Kidney (tissue), 14 donors: ENCODE measurements around the gene SMC1B. TPM values are rescaled to one million over a fixed set of nuclear protein-coding genes. Genes with fewer than 3 reads are reported as not detected.

Experiments
- DNase-seq, 5 donors: peaks; one replicate each; pipeline ENCODE4 v3.0.0-alpha.2; 2013 to 2020
- FAIRE-seq: peaks from 2 replicates; lab custom pipeline; 2012; peaks lifted over from hg19 to GRCh38; lab: Jason Lieb, UNC
- H3K27ac ChIP-seq, 2 donors: one replicate each; pipeline ENCODE4 v1.7.0; 2013; ENCODE audit warnings: low read depth in 2 of 2, low read length in 2 of 2, inconsistent platforms in 1 of 2
- H3K27me3 ChIP-seq: one replicate; pipeline ENCODE4 v1.7.1; 2013; ENCODE audit warnings: low read length, inconsistent platforms; ENCODE audit not compliant: control insufficient read depth, insufficient read depth
- H3K36me3 ChIP-seq, 3 donors: one replicate each; pipeline versions ENCODE4 v1.7.0 to v1.7.1; 2013; ENCODE audit warnings: low read length in 3 of 3, control low read depth in 1 of 3, inconsistent platforms in 1 of 3; ENCODE audit not compliant: insufficient read depth in 3 of 3, control insufficient read depth in 2 of 3
- H3K4me1 ChIP-seq, 3 donors: one replicate each; pipeline versions ENCODE4 v1.7.0 to v1.7.1; 2013; ENCODE audit warnings: low read length in 3 of 3, inconsistent platforms in 1 of 3, low read depth in 1 of 3; ENCODE audit not compliant: control insufficient read depth in 2 of 3, insufficient read depth in 2 of 3
- H3K4me3 ChIP-seq, 3 donors: one replicate each; pipeline versions ENCODE4 v1.7.0 to v1.8.1; 2013; ENCODE audit warnings: low read length in 3 of 3, control low read depth in 1 of 3, inconsistent platforms in 1 of 3
- H3K9ac ChIP-seq, 3 donors: one replicate each; pipeline versions ENCODE4 v1.7.0 to v1.7.1; 2013; ENCODE audit warnings: low read length in 3 of 3, control low read depth in 1 of 3, inconsistent platforms in 1 of 3
- H3K9me3 ChIP-seq, 3 donors: one replicate each; pipeline versions ENCODE4 v1.7.0 to v1.7.1; 2013; ENCODE audit warnings: low read length in 3 of 3, control low read depth in 1 of 3, inconsistent platforms in 1 of 3; ENCODE audit not compliant: control insufficient read depth in 2 of 3, insufficient read depth in 1 of 3
- intact Hi-C: fragments of 100-400 bp; cut with DNase I; formaldehyde crosslinking; loops from one replicate; pipeline ENCODE4 v1.11.1; 2022
- polyA plus RNA-seq: library from polyadenylated mRNA; stranded (reverse); fragments of 350-450 nt; fragmentation: Illumina TruSeq; extraction: RNeasy Lipid Tissue Mini Kit (QIAGEN cat#74804); gene quantifications from one replicate; pipeline ENCODE4 v1.2.3, GENCODE V29; 2014; ENCODE audit warnings: low read depth, low replicate concordance; ENCODE audit not compliant: insufficient read depth
- total RNA-seq: library from RNA; stranded (reverse); fragmentation: NEBNext Ultra II Directional; extraction: Animal tissue kit (Norgen Biotek cat#: 25700); gene quantifications from one replicate; pipeline ENCODE4 v1.2.1, GENCODE V29; 2021
- TF ChIP-seq, protein P1 (sequence below): IDR thresholded peaks from 3 replicates; pipeline ENCODE4 v1.5.1; 2012; ENCODE audit warnings: mild to moderate bottlenecking, moderate library complexity, borderline replicate concordance; ENCODE audit not compliant: insufficient read depth; ENCODE audit errors: extremely low read depth
- donor health status: control.
- donor health status: control.
- donor health status: control.
- donor health status: control.
- donor health status: control.
- donor health status: DM: yes; HTN: yes; CAD: no.
- donor health status: Normal renal cell carcinoma (clear cell type).

Gene SMC1B
- total and polyA plus RNA-seq, 2 donors from 2014 or later, result not detected

DNA sequence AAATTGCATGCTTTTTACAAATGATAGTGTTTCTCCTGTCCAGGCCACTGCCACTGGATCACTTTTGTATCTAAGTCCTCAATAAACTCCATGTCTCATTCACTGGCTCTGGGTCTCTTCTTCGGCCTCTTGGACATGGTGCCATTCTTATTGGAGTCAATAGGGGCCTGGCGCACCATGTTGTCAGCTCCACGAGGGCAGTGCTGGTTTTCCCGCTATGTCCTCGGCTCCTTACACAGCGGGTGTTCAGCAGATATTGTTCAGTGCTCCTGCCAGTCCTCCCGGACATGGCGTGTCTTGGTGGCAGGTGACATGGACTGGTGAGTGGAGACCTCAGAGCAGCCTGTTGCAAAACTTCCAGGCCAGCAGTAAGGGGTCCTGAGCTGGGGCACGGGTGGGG is 107.3 kb downstream of the SMC1B start:
- DNase-seq, result no peak
- no peak for FAIRE-seq
- H3K9ac ChIP-seq, result no peak overlapping the region
- H3K4me3 ChIP-seq, result no peak overlapping the region
- peaks cover 0 to 8% (median 7%) of the 10 kb centered on the region in 3 donors for H3K4me1 ChIP-seq
- no peaks in the 10 kb centered on the region for H3K36me3 ChIP-seq
- H3K27ac ChIP-seq, result no peak overlapping the region
- intact Hi-C loops, result no loop called here
- H3K9me3 ChIP-seq, result no peaks in the 10 kb centered on the region
- TF ChIP-seq, protein P1, sequence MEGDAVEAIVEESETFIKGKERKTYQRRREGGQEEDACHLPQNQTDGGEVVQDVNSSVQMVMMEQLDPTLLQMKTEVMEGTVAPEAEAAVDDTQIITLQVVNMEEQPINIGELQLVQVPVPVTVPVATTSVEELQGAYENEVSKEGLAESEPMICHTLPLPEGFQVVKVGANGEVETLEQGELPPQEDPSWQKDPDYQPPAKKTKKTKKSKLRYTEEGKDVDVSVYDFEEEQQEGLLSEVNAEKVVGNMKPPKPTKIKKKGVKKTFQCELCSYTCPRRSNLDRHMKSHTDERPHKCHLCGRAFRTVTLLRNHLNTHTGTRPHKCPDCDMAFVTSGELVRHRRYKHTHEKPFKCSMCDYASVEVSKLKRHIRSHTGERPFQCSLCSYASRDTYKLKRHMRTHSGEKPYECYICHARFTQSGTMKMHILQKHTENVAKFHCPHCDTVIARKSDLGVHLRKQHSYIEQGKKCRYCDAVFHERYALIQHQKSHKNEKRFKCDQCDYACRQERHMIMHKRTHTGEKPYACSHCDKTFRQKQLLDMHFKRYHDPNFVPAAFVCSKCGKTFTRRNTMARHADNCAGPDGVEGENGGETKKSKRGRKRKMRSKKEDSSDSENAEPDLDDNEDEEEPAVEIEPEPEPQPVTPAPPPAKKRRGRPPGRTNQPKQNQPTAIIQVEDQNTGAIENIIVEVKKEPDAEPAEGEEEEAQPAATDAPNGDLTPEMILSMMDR, result no peak
- no peaks in the 10 kb centered on the region for H3K27me3 ChIP-seq

DNA sequence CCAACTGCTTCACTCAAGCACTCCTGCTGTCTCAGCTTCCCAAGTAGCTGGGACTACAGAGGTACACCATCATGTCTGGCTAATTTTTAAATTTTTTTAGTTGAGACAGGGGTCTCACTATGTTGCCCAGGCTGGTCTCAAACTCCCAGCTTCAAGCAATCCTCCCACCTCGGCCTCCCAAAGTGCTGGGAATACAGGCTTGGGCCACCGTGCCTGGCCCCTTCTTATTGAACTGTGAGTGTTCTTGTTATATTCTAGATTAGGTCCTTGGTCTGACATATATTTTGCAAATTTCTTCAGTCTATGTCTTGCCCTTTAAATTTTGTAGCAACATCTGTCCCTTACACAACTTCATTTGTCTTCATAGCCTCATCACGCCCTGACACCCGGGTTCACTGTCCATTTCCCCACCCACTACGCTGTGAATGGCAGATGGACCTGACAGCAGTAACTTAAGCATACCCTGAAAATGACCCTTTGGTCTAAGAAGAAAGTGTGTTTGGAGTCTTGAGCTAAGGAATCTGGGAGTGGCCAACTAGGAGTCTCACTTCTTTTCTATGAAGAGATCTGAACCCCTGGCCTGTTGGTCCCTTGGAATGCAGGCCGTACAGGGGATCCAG is 107.8 kb downstream of the SMC1B start:
- no peak for FAIRE-seq
- TF ChIP-seq, protein P1, result no peak
- DNase-seq, result no peak
- Histone ChIP-seq H3K36me3 (no peaks in the 10 kb centered on the region), H3K9me3 (no peaks in the 10 kb centered on the region), H3K9ac (no peak overlapping the region), H3K27ac (no peak overlapping the region), H3K4me3 (no peak overlapping the region), H3K4me1 (peaks cover 0 to 7% (median 3%) of the 10 kb centered on the region in 3 donors), H3K27me3 (no peaks in the 10 kb centered on the region)
- intact Hi-C loops, result no loop called here

DNA sequence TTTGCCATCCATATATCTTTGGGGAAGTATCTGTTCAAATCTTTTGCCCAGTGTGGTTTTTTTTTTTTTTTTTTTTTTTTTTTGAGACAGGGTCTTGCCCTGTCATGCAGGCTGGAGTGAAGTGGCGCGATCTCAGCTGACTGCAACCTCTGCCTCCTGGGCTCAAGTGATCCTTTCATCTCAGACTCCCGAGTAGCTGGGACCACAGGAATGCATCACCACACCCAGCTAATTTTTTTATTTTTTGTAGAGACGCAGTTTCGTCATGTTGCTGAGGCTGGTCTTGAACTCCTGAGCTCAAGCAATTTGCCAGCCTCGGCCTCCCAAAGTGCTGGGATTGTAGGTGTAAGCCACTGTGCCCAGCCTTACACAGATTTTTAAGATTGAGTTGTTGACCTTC is 108.4 kb downstream of the SMC1B start:
- DNase-seq (no peak), FAIRE-seq (no peak)
- Histone ChIP-seq H3K4me1 (peaks cover 0 to 7% (median 3%) of the 10 kb centered on the region in 3 donors), H3K9me3 (no peaks in the 10 kb centered on the region), H3K27ac (no peak overlapping the region), H3K4me3 (no peak overlapping the region), H3K9ac (no peak overlapping the region), H3K27me3 (no peaks in the 10 kb centered on the region), H3K36me3 (no peaks in the 10 kb centered on the region)
- TF ChIP-seq, protein P1, result no peak
- intact Hi-C loops, result no loop called here

DNA sequence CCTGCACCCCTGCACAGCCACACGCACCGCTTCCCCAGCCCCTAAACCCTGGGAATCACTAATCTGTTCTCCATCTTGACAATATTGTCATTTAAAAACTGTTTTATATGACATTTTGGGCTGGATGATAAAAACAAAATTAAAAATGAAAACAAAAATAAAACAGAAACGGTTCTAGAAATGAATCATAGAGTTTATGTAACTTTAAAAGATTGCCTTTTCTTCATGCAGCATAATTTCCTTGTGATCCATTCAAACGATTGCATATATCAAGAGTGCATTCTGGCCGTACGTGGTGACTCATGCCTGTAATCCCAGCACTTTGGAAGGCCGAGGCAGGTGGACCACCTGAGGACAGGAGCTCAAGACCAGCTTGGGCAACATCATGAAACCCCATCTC is 110.2 kb downstream of the SMC1B start:
- H3K27ac ChIP-seq, result no peak overlapping the region
- no peak overlapping the region for H3K4me3 ChIP-seq
- no peaks in the 10 kb centered on the region for H3K36me3 ChIP-seq
- DNase-seq (no peak), FAIRE-seq (no peak)
- intact Hi-C loops, result no loop called here
- no peaks in the 10 kb centered on the region for H3K27me3 ChIP-seq
- TF ChIP-seq, protein P1, result no peak
- H3K4me1 ChIP-seq, result no peaks in the 10 kb centered on the region
- no peak overlapping the region for H3K9ac ChIP-seq
- H3K9me3 ChIP-seq, result no peaks in the 10 kb centered on the region
